IPS-NIHi7 (cell line): Measurements from ENCODE around the gene RPL7A.

Experiments used
- DNase-seq: peaks from one replicate; pipeline ENCODE4 v3.0.0; 2012; ENCODE audit warnings: mixed read lengths; ENCODE audit errors: extremely low spot score

RPL7A gene

DNA sequence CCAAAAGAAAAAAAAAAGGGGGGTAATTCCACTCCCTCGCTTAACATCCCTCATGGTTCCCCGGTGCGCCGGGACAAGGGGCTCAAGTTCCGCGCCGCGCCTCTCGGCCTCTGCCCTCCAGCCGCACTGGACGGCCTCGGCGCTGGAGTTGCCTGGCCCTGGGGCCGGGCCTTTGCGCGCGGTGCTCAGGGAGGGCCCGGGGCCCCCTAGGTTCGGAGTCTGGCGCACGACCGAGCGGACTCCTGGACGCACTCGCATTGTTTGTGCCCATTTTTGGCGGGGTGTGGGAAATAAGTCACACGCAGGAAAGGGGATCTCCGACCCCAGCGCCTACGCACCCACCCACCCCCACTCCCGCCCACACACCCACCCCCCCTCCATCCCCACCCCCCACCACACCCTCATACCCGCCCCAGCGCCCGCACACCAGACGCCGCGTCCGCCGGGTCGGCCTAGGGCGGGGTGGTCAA is 468 bp upstream of the RPL7A start:
- DNase-seq: peak; percentile 50

DNA sequence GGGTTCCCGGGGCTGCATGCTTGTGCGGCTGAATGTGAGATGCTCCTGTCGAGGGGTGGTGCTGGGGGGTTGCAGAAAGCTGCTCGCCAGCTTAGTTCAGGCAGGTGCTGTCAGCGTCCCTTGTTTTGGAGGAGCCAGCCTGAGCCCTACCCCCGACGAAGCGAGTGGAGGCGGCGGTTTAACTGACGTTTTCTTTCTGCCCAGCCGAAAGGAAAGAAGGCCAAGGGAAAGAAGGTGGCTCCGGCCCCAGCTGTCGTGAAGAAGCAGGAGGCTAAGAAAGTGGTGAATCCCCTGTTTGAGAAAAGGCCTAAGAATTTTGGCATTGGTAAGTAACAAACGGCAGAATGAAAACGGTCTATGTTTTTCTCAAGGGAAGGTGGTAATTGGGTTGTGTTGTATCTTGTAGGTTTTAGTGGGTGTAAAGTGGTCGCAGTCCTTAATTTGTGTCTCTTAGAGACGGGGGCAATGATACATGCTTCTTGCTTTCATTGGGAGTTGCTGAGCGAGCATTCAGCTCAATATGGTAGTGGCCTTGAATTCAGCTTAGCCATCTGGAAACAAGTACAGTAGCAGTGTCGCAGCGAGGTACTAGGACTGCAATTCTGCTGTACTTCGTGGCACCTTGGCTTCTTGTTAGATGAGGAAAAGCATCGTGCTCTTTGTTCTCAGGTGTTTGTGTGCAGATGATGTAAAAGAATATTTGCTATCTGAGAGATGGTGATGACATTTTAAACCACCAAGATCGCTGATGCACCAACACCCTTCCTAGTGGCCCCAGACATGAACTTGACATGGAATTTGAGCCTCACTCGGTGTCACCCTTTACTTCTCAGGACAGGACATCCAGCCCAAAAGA is 928 bp downstream of the RPL7A start:
- DNase-seq: no peak

DNA sequence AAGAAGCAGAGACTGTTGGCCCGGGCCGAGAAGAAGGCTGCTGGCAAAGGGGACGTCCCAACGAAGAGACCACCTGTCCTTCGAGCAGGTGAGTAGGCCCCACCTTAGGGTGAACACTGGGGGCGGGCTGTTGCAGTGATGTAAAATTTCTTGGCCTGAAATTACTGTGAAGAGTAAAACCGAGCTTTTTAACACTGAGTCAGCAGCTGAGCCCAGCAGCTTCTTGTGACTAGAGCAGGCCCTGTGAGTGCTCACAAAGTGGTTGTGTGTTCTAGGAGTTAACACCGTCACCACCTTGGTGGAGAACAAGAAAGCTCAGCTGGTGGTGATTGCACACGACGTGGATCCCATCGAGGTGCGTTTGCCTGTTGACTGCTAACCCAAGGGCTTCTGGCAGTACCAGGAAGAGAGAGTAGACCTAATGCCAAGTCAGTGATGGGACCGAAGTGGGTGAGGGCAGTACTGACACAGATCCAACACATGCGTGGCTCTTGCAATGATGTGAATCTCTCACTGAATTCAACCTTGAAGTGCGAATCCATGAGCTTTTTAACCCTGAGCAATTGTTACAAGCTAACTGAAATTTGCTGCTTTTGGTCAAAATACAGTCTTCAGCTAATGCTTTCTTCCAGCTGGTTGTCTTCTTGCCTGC is 2.1 kb downstream of the RPL7A start:
- no peak for DNase-seq

DNA sequence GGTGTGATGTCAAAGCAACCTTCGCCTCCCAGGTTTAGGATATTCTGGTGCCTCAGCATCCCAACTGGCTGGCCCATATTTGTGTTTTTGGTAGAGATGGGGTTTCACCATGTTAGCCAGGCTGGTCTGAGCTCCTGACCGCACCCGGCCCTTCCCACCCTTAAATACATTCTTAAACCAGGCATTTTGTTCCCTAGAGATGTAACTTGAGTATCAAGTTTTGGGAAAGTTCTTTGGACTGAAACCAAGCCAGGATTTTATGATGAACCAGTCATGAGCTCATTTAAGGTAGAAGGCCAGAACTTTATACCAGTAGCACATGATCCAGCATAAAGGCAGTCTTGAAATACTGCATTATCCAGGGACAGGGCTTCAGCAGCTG is 3.5 kb downstream of the RPL7A start:
- DNase-seq: no peak

DNA sequence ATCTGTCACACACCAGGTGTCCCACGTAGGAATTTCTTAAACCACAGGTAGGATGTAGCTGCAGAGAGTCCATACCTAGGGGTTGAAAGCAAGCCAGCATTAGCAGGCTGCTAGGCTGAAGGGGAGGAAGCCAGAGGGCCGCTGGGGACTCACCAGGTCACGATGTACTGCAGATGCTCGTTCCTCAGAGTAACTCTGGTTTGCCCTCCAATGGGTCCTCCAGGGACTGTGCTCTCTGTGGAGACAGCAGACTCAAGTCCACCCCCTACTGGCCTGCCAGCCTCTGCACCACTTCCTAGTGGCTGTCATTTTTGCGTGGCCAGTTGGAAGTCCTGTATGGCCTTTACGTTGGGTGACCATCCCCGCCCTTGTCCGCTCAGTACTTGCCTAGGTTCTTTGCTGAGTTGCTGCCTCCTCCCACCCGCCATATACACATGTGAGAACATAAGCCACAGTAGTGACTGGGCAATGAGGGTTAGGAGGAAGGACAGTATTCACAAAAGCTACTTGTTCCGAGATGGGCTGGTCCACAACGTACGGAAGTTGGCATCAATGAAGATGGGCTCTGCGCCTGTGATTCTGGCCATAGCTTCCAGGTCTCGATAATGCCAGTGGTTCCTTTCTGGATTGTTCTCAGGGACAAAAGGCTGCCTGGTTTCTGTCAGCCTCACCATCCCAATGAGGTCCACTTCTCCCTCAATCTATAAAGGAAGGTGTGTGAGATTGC is 4.1 kb downstream of the RPL7A start:
- peak; percentile 77 for DNase-seq

DNA sequence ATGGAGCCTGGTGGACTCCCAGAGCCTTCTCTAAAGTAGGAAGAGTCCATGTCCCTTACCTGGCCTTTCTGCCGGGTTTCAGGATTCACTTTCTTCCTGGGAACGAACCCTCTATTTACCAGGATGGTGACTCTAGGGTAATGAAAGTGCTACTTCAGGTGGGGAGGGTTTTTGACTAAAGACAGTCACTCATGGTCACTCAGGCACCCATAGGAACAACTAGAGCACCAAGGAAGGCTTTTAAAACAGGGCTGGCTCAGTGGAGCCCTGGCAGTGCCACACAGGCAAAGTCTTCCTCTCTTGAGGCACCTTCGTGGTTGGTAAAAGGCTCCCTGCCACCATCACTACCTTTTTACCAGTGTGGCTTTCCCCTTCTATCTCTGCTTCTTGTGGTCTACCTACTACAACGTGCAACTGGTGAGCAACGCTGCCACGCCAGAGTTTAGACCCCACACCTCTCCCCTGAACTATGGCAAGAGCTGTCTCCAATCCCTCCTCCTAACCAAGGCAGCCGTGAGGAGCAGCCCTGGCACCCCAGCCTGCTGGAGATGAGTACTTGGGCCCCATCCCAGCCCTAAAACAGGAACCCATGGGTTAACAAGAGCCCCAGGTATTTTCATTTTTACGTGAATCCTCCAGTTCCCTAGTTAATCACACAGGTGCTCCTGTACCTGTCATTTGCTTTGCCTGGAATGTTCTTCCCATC is 4.8 kb downstream of the RPL7A start:
- DNase-seq: no peak

DNA sequence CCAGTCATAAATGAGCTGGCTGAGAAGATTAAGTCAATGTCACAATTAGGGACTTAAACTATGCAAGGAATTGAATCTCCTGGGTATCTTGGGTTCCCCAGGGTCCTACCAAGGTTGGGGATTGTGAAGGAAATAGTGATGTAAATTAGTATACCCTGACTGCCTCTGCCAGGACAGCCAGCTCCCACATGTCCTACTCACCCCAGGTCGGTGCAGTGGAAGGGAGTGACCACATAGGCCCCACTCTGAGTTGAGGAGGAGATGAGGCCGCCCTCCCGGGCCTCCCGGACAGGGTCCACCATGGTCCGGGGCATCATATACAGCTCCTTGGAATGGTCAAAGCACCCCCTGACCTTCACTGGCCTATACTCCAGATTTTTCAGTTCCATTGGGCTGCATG is 5.5 kb downstream of the RPL7A start:
- DNase-seq: no peak

DNA sequence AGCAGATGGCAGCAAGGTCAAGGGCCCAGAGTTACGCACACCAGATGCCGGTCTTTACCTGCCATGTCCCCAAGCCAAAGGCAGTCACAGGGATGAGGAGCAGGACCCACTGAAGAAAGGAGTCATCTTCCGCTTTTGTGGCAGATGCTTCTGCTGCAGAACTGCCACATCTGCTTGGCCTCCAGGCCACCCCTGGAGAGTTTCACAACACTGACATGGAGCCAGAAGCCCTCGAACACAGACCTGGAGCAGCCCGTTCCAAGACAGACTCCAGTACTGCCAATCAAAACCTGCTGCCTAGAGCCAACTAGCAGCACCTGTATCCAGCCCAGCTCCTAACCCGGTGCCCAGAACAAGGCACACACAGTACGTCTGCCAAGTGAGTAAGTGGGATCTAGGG is 6.7 kb downstream of the RPL7A start:
- no peak for DNase-seq

DNA sequence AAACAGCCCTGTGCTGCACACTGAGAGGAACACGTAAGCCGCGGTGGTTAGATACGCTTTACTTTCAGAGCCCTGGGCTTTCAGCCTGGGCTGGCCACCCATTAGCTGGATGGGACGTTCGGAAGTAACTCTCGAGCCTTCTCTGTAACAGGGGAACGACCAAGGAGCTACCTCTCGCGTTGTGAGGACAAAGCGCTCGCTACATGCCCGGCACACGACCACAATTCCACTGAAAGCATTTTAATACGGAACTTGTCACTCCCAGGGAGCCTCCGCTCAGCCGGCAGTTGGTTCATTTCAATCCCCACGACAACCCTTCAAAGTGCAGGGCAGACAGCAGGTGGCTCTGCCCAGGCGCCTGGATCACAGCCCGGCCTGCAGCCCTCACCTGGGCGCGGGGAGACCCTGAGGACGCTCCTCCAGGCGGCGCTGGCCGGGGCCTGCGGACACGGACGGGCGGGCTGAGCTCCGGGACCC is 7.9 kb downstream of the RPL7A start:
- DNase-seq: no peak

DNA sequence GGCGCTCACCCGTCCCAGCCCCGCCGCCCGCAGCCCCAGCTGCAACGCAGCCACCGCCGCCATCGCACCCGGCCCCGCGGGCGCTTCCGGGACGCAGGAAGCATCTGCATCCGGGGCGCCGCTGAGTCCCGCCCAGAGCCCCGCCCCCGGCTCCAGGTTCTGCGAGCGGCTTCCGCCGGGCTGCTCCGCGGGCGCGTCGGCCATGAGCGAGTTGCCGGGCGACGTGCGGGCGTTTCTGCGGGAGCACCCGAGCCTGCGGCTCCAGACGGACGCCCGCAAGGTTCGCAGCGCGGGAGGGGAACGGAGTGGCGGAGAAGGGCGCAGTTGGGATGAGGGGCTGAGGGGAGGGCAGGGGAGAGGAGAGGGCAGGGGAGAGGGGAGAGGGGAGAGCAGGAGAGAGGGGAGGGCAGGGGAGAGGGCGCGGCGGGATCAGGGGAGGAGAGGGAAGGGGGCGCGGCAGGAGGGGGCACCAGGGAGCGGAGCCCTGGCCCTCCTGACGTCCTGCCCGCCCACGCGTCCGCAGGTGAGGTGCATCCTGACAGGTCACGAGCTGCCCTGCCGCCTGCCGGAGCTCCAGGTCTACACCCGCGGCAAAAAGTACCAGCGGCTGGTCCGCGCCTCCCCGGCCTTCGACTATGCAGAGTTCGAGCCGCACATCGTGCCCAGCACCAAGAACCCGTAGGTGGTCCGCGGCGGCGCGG is 8.5 kb downstream of the RPL7A start, which contains the start of the genes SURF1 and SURF2:
Gene SURF1 (minus strand): TSS at position 97 of the 701 bp plus-strand sequence. CDS start 34 bp downstream, at position 63.
Gene SURF2 (plus strand): TSS at position 160 of the 701 bp plus-strand sequence. CDS start 43 bp downstream, at position 203.
- DNase-seq: peak; percentile 88

DNA sequence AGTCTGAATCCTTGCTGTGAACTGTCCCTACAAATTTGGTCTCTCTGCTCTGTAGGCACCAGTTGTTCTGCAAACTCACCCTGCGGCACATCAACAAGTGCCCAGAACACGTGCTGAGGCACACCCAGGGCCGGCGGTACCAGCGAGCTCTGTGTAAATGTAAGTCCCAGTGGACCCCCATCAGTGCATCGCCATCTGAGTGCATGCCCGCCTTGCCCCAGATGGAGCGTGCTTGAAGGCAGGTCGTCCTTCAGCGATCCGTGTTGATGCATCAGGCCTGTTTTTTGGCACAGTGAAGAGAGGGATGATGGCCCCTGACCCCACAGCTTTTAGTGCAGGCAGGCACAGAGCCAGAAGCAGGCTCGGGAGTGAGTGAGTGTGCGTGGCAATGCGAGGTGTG is 9.6 kb downstream of the RPL7A start:
- no peak for DNase-seq

DNA sequence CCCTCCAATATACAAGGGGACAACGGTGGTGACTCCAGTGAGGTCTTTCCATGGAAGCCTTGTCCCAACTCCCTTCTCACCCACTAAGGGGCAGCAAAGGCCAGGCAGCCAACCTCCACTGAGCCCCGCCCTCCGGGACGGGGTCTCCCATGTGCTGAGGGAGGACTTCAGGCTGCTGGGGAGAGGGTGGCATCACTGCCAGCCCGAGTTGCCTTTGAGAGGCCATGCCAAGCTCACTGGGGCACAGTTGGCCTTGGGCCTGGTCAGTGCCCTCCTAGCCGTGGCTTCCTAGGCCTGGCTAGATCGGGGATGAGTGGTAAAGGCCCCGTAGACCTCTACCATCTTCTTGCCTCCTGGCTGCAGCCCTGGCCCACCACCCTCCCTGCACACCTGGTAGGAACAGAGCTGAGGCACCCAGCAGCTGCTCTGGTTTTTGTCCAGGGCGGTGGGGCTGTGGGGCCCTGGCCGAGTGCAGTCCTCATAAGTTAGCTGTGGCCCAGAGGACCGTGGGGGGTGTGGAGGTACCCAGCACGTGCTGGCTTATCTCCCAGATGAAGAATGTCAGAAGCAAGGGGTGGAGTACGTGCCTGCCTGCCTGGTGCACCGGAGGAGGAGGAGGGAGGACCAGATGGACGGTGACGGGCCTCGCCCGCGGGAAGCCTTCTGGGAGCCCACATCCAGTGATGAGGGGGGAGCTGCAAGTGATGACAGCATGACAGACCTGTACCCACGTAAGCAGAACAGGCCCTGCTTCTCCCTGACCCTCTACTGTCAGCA is 11.6 kb downstream of the RPL7A start:
- peak; percentile 64 for DNase-seq

DNA sequence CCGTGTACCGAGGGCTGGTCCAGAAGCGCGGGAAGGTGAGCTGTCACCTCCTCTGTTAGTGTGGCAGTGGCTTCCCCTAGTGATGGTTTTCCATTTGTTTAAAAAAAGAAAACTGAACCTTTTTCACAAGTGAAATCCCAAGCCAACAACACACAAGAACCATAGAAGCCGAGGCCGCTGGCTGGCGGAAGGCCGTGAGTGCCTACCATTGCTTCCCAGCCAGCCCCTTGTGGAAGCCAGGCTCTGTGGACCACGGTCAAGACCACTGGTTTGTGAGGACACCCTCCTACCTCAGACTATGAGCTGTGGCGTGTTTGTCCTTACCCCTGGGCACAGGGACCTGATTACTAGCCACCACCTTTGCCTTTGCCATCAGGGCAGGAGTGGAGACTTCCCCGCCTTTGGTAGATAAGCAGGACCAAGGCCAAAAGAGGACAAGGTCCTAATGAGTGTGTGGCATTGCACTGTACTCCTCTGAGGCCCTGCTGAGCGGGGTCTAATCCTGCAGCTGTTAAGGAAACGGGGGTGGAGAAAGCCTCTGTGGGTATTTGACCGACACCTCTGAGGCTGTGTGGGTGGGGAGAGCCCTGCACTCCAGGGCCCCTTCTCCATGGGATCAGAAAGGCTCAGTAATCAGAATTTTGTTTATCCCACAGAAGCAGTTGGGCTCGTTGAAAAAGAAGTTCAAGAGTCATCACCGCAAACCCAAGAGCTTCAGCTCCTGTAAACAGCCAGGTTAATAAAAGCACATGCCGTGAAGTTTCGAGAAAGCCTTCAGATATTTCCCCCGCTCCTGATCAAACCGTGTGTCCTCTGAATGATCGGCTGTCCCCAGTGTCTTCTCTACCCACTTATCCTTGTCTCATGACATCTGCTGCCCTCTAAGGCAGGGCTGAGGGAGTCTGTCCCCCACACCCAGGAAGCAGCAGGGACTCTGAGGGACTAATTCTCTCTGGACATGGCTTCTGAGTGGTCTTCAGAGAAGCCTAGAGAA is 12.7 kb downstream of the RPL7A start:
- DNase-seq: no peak

DNA sequence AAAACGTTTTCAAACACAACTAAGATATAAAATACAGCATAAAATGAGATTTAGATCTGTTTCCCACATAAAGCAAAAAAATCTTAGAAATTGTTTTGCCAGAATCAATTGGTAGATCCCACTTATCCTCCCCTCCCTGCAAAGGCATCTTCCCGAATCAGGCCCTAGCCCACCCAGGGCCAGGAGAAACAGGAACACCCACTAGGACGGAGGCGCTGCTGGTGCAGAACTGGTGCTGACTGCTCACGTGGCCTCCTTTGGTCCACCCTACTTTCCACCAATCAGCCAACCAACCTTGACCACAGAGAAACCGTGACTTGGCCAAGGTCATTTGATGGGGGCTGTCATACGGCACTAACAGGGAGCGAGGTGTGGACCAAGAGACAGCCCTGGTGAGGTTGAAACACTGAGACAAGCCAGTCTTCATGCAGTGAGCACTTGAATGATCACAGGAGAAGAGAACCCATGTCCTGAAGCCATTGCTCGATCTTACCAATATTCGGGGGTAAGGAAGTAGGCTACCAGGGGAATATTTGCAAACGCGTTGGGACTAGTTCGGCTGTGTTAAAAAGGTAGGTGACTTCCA is 13.6 kb downstream of the RPL7A start:
- no peak for DNase-seq

DNA sequence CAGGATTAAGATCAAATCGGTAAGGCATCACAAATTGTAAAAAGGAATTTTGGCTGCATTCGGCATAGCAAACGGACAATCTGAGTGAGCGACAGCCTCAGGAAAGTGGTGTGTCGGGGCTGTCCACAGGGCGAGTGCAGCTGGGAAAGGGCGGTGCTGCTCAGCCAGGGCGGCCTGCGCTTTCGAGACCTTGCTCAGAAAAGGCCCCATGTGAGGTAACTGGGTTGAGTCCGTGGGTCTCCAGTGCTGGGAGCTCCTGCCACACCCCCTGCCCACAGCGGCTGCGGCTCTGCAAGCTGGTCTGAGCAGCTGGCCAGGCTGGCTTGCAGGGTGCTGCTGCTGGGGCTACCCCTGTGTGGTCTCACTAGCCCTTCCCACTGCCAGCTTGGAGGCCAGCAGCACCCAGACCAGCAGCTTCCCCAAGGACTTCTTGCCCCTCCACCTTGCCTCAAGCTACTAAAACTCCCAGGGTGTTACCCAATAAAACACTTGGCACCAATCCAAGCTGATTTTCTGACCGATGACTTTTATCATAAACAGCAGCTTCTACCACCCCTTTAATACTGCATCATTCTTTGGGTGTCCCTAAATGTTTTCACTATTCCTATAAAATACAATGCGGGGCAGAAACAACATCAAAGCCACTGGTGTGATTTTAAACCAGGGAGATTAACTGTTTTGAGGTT is 14.5 kb downstream of the RPL7A start:
- DNase-seq: no peak

DNA sequence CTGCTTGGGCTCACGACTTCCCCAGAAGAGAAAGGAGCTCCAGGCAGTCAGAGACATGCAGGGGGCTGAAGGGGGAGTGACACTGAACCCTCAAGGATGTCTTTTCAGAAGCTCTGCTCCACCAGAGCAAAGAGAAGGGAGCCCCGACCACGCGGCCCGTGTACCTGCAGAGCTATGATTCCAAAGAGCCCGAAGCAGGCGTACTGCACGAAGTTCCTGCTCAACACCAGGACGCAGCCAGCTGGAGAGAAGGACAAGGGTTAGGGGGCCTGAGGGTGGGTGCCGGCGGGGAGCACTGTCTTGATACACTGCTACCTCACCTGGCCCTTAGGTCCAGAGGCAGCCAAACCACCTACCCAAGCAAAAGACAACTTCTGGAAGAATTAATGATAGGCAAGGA is 18.4 kb downstream of the RPL7A start:
- DNase-seq: no peak

DNA sequence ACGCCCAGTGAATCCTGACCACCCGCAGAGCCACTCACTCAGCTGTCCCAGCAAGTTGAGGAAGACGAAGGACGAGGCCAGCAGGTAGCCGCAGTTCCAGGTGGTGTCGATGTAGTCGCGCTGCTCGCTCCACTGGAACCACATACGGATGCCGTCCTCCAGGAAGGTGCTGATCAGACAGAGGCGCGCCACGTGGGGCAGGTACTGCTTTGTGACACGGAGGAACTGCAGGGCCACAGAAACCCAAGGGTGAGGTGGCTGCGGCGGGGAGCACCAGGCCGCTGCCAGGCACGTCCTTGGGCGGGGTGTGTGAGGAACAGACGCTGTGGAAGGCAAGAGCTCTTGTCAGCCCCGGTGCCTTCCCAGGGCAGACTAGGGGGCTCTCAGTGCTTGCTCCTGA is 19.2 kb downstream of the RPL7A start:
- no peak for DNase-seq

DNA sequence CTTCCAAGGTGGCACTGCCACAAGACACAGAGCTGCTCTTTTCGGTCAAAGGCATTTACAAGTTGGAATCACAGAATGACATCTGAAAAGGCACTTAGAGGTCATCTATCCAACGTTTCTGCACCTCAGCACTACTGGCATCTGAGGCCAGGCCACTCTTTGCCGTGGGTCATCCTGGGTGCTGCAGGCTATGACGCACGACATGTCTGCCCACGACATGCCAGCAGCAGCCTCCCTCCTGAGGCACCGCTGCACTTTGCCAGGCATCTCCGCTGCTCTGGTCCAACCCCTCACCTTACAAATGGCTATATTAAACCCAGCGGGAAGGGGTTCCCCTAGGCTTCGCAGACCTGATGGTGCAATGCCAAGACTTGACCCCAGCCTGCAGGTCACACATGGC is 19.8 kb downstream of the RPL7A start:
- DNase-seq: no peak
